Cardiac fibroblast (primary cell): ENCODE measurements around the gene CCN2.
"Not testable (repeated sequence)": the region's sequence is repeated elsewhere in the genome, so short reads cannot be mapped to it uniquely, and the experiment has no call there.

Source experiments
- DNase-seq, 2 donors: peaks; one replicate each; pipeline versions ENCODE4 v3.0.0 to v3.0.0-alpha.2; 2010; ENCODE audit warnings: low read depth in 2 of 2
- H3K4me3 ChIP-seq, 2 donors: replicated peaks in 1 of 2; 1 replicate in 1 of 2; 2 replicates in 1 of 2; pipeline ENCODE4 v1.5.1; 2011; ENCODE audit warnings: low read depth in 2 of 2, low read length in 2 of 2, mild to moderate bottlenecking in 2 of 2, moderate library complexity in 1 of 2
- TF ChIP-seq, protein P1 (sequence below): IDR thresholded peaks from one replicate; pipeline ENCODE4 v1.5.1; 2011; ENCODE audit warnings: low read depth, mild to moderate bottlenecking, low read length, inconsistent platforms

The CCN2 gene

DNA sequence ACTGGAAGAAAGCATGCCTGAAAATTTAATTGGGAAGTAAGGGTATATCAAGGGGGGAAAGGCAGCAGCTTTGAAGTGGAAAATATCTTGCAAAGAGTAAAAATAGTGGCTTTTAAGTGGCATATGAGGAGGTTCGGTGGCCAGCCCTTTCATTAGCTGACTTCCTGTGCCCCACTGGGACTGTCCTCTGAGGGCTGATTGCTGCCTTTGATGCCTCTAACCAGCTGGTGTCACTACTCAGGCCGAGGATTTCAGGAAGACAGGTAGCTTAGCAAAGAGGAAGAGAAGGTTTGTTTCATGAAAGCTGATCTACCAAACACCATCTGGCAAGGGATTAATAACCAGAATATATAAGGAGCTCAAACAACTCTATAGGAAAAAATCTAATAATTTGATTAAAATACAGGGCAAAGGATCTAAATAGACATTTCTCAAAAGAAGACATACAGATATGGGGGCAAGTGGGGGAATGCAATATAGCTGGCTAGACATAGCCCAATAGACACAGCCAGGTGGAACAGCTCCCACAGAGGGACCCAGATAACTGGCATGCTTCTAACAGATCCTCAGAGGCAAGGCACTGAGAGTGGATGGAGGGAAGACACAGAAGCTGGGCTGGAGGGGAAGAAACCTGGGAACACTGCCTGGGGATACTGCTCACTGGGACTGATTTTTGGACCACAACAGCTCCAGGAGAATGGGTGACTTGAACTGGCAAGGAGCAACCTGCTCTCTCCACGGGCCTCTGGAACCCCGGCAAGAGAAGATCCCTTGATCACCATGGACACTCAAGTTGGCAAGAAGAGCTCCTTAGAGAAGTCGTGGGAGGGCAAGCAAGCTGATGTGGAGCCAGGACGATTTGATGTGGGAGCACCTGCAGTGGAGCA lies 33.2 kb downstream of the CCN2 start:
- no peak overlapping the region for H3K4me3 ChIP-seq
- DNase-seq = no peak
- TF ChIP-seq, protein P1, sequence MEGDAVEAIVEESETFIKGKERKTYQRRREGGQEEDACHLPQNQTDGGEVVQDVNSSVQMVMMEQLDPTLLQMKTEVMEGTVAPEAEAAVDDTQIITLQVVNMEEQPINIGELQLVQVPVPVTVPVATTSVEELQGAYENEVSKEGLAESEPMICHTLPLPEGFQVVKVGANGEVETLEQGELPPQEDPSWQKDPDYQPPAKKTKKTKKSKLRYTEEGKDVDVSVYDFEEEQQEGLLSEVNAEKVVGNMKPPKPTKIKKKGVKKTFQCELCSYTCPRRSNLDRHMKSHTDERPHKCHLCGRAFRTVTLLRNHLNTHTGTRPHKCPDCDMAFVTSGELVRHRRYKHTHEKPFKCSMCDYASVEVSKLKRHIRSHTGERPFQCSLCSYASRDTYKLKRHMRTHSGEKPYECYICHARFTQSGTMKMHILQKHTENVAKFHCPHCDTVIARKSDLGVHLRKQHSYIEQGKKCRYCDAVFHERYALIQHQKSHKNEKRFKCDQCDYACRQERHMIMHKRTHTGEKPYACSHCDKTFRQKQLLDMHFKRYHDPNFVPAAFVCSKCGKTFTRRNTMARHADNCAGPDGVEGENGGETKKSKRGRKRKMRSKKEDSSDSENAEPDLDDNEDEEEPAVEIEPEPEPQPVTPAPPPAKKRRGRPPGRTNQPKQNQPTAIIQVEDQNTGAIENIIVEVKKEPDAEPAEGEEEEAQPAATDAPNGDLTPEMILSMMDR = no peak

DNA sequence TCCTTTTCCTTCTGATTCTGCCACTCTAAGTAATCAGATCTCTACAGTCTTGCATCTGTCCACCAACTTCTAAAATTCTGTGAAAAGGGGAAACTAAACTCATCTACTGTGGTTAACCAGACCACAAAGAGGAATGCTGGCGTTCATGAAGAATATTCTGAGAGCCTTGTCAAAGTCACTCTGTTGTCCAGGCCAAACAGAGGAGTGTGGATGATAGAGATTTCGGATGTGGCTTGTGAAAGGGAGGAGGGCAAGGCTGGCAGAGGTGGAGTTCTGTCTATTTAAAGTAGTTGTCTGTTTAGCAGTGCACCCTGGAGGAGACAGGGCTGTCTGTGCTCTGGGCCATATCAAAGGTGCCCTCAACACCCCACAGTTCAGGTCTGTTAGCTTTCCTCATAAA lies 33.9 kb downstream of the CCN2 start:
- TF ChIP-seq, protein P1 = no peak
- no peak for DNase-seq

DNA sequence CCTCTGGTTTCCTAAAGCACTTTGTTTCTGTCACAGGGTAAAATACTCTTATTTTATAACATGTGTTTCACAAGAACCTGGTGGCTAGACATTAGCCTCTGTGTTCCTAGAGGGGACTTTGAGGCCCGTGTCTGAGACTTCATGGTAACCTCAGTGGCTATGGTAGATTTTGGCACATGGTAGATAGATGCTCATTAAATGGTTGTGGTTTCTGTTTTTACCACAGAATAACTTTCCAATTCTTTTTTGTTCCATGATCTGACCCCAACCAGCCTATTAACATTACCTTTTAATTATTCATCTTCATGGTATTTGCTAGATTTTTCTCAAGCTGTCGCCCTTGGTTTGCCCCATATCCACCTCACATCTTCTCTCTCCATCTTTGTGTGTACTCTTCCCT lies 34.3 kb downstream of the CCN2 start:
- TF ChIP-seq, protein P1 = no peak
- DNase-seq = no peak
- no peak overlapping the region for H3K4me3 ChIP-seq

More for the DNA sequence above, 33.9 kb downstream of the CCN2 start:
- H3K4me3 ChIP-seq = no peak overlapping the region

DNA sequence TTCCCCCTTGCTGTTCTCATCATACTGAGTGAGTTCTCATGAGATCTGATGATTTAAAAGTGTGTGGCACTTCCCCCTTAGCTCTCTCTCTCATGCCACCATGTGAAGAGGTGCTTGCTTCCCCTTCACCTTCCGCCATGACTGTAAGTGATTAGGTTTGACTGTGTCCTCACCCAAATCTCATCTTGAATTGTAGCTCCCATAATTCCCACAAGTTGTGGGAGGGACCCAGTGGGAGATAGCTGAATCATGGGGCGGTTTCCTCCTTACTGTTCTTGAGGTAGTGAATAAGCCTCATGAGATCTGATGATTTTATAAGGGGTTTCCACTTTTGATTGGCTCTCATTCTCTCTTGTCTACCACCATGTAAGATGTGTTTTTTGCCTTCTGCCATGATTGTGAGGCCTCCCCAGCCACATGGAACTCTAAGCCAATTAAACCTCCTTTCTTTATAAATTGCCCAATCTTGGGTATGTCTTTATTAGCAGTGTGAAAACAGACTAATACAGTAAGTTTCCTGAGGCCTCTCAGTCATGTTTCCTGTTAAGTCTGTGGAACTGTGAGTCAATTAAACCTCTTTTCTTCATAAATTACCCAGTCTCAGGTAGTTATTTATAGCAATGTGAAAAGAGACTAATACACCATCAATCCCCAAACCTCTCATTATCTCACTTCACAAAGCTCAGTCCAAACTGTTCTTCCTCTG lies 34.9 kb downstream of the CCN2 start:
- peak in 1 of 2 donors; percentile 21 for DNase-seq
- not testable (repeated sequence) for H3K4me3 ChIP-seq

DNA sequence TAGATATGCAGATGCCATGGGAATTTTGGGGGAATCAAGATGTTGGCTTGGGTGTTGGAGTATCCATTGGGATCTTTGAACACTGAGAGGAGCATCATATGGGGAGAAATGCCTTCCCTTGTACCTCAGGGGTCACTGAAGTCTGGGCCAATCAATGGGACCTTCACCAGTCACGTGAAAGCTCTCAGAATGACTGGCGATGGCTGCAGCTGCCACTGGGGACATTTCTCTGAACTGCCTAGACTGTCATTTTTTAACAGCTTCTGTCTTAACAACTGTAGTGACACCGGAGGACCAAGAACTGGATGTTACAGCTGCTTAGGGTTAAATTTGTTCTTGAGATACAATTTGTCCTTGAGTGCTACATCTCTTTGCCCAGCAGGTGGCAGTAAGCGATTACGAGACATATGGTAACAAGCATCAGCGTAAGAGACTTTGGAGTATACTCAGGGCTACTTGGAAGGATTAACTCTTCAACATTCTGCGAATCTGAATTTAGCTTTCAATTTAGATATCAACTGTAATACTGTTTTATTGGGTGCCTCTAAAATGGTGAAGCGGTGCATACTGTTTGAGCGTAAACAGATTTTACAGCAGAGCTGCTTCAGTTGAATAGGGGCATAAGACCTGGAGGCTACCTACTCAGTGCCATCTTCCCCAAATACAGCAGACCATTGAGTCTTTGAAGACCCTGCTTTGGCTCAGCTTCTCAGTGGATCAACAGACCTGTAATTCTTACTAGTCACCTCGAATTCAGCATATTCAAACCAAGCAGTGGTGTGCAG lies 36.0 kb downstream of the CCN2 start:
- TF ChIP-seq, protein P1 = peak; percentile 91
- no peak overlapping the region for H3K4me3 ChIP-seq
- DNase-seq = peak; percentile 88 to 91

DNA sequence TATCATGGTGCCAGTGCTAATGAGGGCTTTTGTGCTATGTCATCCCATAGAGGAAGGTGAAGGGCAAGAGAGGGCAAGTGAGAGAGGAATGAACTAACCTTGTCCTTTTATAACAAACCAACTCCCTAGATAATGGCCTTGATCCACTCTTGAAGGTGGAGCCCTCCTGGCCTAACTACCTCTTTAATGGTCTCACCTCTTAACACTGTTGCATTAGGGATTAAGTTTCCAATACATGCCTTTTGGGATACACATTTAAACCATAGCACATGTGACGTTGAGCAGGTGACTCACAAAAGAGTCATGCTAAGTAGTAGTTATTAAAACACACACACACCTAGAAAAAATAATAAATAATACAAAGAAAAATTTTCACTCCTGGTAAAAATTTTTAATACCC lies 36.9 kb downstream of the CCN2 start:
- no peak overlapping the region for H3K4me3 ChIP-seq
- TF ChIP-seq, protein P1 = no peak
- peak in 1 of 2 donors; percentile 60 for DNase-seq

DNA sequence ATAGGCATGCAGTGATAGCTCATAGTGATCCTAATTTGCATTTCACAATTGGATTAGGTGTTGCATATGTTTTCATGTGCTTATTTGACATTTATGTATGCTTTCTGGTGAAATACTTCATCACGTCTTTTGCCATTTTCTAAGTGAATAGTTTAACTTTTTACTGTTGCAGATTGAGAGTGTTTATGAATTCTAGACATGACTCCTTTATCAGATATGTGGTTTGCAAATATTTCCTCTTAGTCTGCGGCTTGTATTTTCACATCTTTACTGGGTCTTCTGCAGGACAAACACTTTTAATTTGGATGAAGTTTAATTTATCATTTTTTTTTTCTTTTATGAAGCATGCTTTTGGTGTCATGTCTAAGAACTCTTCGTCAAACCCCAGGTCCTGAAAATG lies 39.2 kb downstream of the CCN2 start:
- TF ChIP-seq, protein P1 = no peak
- DNase-seq = peak in 1 of 2 donors; percentile 8
- H3K4me3 ChIP-seq = no peak overlapping the region
